Type B pancreatic cell (in vitro differentiated cells): ENCODE data around the gene XPR1. TPM values are rescaled to one million over a fixed set of nuclear protein-coding genes. Genes with fewer than 3 reads are reported as not detected.

Experiments used
- DNase-seq: peaks from one replicate; pipeline ENCODE4 v3.0.0; 2021; ENCODE audit warnings: mixed read lengths; ENCODE audit not compliant: unreplicated experiment; ENCODE audit errors: extremely low spot score
- H3K27ac Mint-ChIP-seq: 2 replicates; pipeline ENCODE4 v1.8.0; 2021; ENCODE audit warnings: mild to moderate bottlenecking, mixed read lengths
- H3K27me3 Mint-ChIP-seq: 2 replicates; pipeline ENCODE4 v1.8.0; 2021; ENCODE audit warnings: mixed read lengths
- H3K36me3 Mint-ChIP-seq: 2 replicates; pipeline ENCODE4 v1.8.0; 2021; ENCODE audit warnings: mixed read lengths
- H3K4me1 Mint-ChIP-seq: one replicate; pipeline ENCODE4 v1.8.0; 2021; ENCODE audit warnings: mixed read lengths; ENCODE audit not compliant: unreplicated experiment
- H3K4me3 Mint-ChIP-seq: 2 replicates; pipeline ENCODE4 v1.8.0; 2021; ENCODE audit warnings: mild to moderate bottlenecking, mixed read lengths
- H3K9me3 Mint-ChIP-seq: 2 replicates; pipeline ENCODE4 v1.8.0; 2021; ENCODE audit warnings: mixed read lengths
- CTCF ChIP-seq: fragments of 200-600 bp; sonication (generic); conservative IDR thresholded peaks from 2 replicates; pipeline ENCODE4 v1.5.0; 2021; ENCODE audit warnings: antibody characterized with exemption, mild to moderate bottlenecking
- total RNA-seq: library from RNA; stranded (reverse); gene quantifications from 2 replicates; pipeline ENCODE4 v1.2.1, GENCODE V29; 2021; ENCODE audit warnings: low replicate concordance

XPR1 gene
- total RNA-seq, 1 donor from 2014 or later, result 48.5 TPM

GRCh38 chr1:180728472-180729106 is 96.8 kb downstream of the XPR1 start:
- H3K27ac Mint-ChIP-seq, result no peak overlapping the region
- peaks cover 24% of the 10 kb centered on the region for H3K36me3 Mint-ChIP-seq
- no peak for TF ChIP-seq CTCF
- no peaks in the 10 kb centered on the region for H3K27me3 Mint-ChIP-seq
- DNase-seq, result no peak
- H3K4me3 Mint-ChIP-seq, result no peak overlapping the region
- H3K9me3 Mint-ChIP-seq, result peaks cover 12% of the 10 kb centered on the region
- no peaks in the 10 kb centered on the region for H3K4me1 Mint-ChIP-seq

- Mint-ChIP-seq H3K4me3 (no peak overlapping the region), H3K36me3 (peaks cover 33% of the 10 kb centered on the region), H3K27ac (no peak overlapping the region), H3K9me3 (peaks cover 24% of the 10 kb centered on the region), H3K27me3 (no peaks in the 10 kb centered on the region), H3K4me1 (no peaks in the 10 kb centered on the region)
- TF ChIP-seq CTCF, result no peak
- no peak for DNase-seq
Observed at GRCh38 chr1:180731131-180731530, 99.3 kb downstream of the XPR1 start.

DNA sequence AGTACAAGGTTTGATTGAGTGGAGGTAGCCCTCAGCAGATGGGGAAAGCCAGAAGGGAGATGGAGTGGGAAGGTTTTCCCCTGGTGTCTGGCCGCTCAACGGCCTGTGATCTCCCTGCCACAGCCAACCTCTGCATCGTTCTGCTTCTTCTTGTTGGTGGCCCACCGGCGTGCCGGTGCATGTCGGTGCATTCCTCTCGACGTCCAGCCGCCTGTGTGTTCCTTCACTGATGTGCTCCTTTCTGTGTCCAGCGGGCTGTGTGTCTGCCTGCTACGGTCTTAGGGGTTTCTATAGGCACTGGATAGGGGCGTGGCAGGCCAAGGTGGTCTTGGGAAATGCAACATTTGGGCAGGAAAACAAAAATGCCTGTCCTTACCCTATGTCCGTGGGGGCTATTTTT is 101.0 kb downstream of the XPR1 start:
- no peak for TF ChIP-seq CTCF
- no peaks in the 10 kb centered on the region for H3K4me1 Mint-ChIP-seq
- H3K27ac Mint-ChIP-seq, result no peak overlapping the region
- peaks cover 28% of the 10 kb centered on the region for H3K9me3 Mint-ChIP-seq
- no peaks in the 10 kb centered on the region for H3K27me3 Mint-ChIP-seq
- peaks cover 30% of the 10 kb centered on the region for H3K36me3 Mint-ChIP-seq
- no peak overlapping the region for H3K4me3 Mint-ChIP-seq
- DNase-seq, result no peak

GRCh38 chr1:180734366-180734765 is 102.5 kb downstream of the XPR1 start:
- Mint-ChIP-seq H3K9me3 (peaks cover 28% of the 10 kb centered on the region), H3K4me3 (no peak overlapping the region), H3K36me3 (peaks cover 26% of the 10 kb centered on the region), H3K4me1 (no peaks in the 10 kb centered on the region), H3K27me3 (no peaks in the 10 kb centered on the region), H3K27ac (no peak overlapping the region)
- no peak for TF ChIP-seq CTCF
- DNase-seq, result no peak

- no peak overlapping the region for H3K4me3 Mint-ChIP-seq
- no peaks in the 10 kb centered on the region for H3K27me3 Mint-ChIP-seq
- H3K27ac Mint-ChIP-seq, result no peak overlapping the region
- no peak for DNase-seq
- no peaks in the 10 kb centered on the region for H3K4me1 Mint-ChIP-seq
- peaks cover 17% of the 10 kb centered on the region for H3K36me3 Mint-ChIP-seq
- TF ChIP-seq CTCF, result no peak
- H3K9me3 Mint-ChIP-seq, result peaks cover under 1% of the 10 kb centered on the region
Observed at GRCh38 chr1:180742663-180743062, 110.8 kb downstream of the XPR1 start.

DNA sequence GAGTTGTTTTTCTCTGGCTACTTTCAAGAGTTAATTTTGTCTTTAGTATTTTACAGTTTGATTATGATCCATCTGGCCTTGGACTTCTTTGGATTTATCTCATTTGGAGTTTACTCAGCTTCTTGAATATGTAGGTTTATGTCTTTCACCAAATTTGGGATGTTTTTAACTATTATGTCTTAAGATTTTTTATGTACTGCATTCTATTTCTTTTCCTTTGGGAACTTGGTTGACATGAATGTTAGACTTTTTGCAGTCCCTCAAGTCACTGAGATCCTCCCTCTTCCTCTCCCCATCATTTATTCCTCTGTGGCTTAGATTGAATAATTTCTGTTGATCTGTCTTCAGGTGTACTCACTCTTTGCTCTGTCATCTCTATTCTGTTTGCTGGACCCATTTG is 112.0 kb downstream of the XPR1 start:
- TF ChIP-seq CTCF, result no peak
- H3K36me3 Mint-ChIP-seq, result peaks cover 17% of the 10 kb centered on the region
- H3K27ac Mint-ChIP-seq, result no peak overlapping the region
- no peaks in the 10 kb centered on the region for H3K4me1 Mint-ChIP-seq
- no peak overlapping the region for H3K4me3 Mint-ChIP-seq
- no peaks in the 10 kb centered on the region for H3K9me3 Mint-ChIP-seq
- no peaks in the 10 kb centered on the region for H3K27me3 Mint-ChIP-seq
- no peak for DNase-seq
